ENCODE data around the gene CAPZB. TPM values are rescaled to one million over a fixed set of nuclear protein-coding genes. Genes with fewer than 3 reads are reported as not detected.

The CAPZB gene
- total RNA-seq, 2 experiments from 2014 or later = 335 to 340 TPM

- Mint-ChIP-seq H3K9me3 (no peaks in the 10 kb centered on the region), H3K27ac (peak overlapping the region; percentile 69), H3K36me3 (ENCODE audit: low read depth) (peaks cover 34% of the 10 kb centered on the region), H3K27me3 (no peaks in the 10 kb centered on the region), H3K4me3 (no peak overlapping the region), H3K4me1 (ENCODE audit: low read depth) (peaks cover 86% of the 10 kb centered on the region)
- ATAC-seq (peak; percentile 70), DNase-seq (peak; percentile 52)
- intact Hi-C loops (cut with micrococcal nuclease) = no loop called here
- TF ChIP-seq CTCF (IDR thresholded peaks at IDR 0.05) = no peak
- POLR2A ChIA-PET = interaction anchor here (0.6 to 1.9 kb wide), 5 partner anchors 10 to 1895 kb away, joined by 3 to 9 read pairs (median 4); a partner anchor contains a TSS
- CTCF ChIA-PET = interaction anchor here (0.8 to 1.4 kb wide), 3 partner anchors 15 to 149 kb away, joined by 3 to 4 read pairs (median 3); no protein-coding TSS in a partner anchor
These were observed 52.2 kb downstream of the CAPZB start for GRCh38 chr1:19432943-19433718.

- H3K36me3 Mint-ChIP-seq (ENCODE audit: low read depth) = peaks cover 26% of the 10 kb centered on the region
- H3K9me3 Mint-ChIP-seq = no peaks in the 10 kb centered on the region
- intact Hi-C loops (cut with micrococcal nuclease) = no loop called here
- H3K27me3 Mint-ChIP-seq = no peaks in the 10 kb centered on the region
- POLR2A ChIA-PET = interaction anchor here (0.7 to 1.4 kb wide), 3 partner anchors 18 to 168 kb away, joined by 3 to 4 read pairs (median 3); no protein-coding TSS in a partner anchor
- peak overlapping the region; percentile 63 for H3K27ac Mint-ChIP-seq
- no peak overlapping the region for H3K4me3 Mint-ChIP-seq
- peak; percentile 27 for DNase-seq
- no peak for ATAC-seq
- peaks cover 84% of the 10 kb centered on the region for H3K4me1 Mint-ChIP-seq (ENCODE audit: low read depth)
- CTCF ChIA-PET = interaction anchor here (1.0 to 1.4 kb wide), 3 partner anchors 40 to 231 kb away, joined by 3 to 4 read pairs (median 3); no protein-coding TSS in a partner anchor
- no peak for TF ChIP-seq CTCF (IDR thresholded peaks at IDR 0.05)
These were observed 54.9 kb downstream of the CAPZB start for GRCh38 chr1:19430121-19431068.

GRCh38 chr1:19429611-19430010 lies 55.7 kb downstream of the CAPZB start:
- ChIA-PET CTCF (interaction anchor here (1.0 to 1.4 kb wide), 3 partner anchors 39 to 232 kb away, joined by 3 to 4 read pairs (median 3); no protein-coding TSS in a partner anchor), POLR2A (interaction anchor here (1.3 to 1.4 kb wide), 2 partner anchors 34 to 169 kb away, joined by 3 read pairs; no protein-coding TSS in a partner anchor)
- Mint-ChIP-seq H3K27ac (peak overlapping the region; percentile 63), H3K9me3 (no peaks in the 10 kb centered on the region), H3K4me3 (no peak overlapping the region), H3K27me3 (no peaks in the 10 kb centered on the region), H3K36me3 (ENCODE audit: low read depth) (peaks cover 28% of the 10 kb centered on the region), H3K4me1 (ENCODE audit: low read depth) (peaks cover 83% of the 10 kb centered on the region)
- intact Hi-C loops (cut with micrococcal nuclease) = no loop called here
- DNase-seq (no peak), ATAC-seq (no peak)
- TF ChIP-seq CTCF (IDR thresholded peaks at IDR 0.05) = no peak

GRCh38 chr1:19427087-19427781 lies 58.1 kb downstream of the CAPZB start:
- CTCF ChIA-PET = interaction anchor here (0.9 to 1.6 kb wide), 4 partner anchors 36 to 224 kb away, joined by 3 read pairs; no protein-coding TSS in a partner anchor
- Mint-ChIP-seq H3K9me3 (no peaks in the 10 kb centered on the region), H3K4me1 (ENCODE audit: low read depth) (peaks cover 78% of the 10 kb centered on the region), H3K4me3 (no peak overlapping the region), H3K36me3 (ENCODE audit: low read depth) (peaks cover 15% of the 10 kb centered on the region), H3K27me3 (no peaks in the 10 kb centered on the region), H3K27ac (no peak overlapping the region)
- ATAC-seq = no peak
- intact Hi-C loops (cut with micrococcal nuclease) = no loop called here
- no peak for TF ChIP-seq CTCF (IDR thresholded peaks at IDR 0.05)
- POLR2A ChIA-PET = interaction anchor here (1.0 kb wide), 1 partner anchor 229 kb away, joined by 3 read pairs; no protein-coding TSS in a partner anchor
- DNase-seq = no peak

Measured in activated CD8-positive, alpha-beta T cell treated with anti-CD3 and anti-CD28 coated beads for 36 hours (primary cell).